ENCODE results near the gene CFAP100. TPM values are rescaled to one million over a fixed set of nuclear protein-coding genes. Genes with fewer than 3 reads are reported as not detected.

The CFAP100 gene
- total and polyA plus RNA-seq, 2 of the 4 experiments (the other 2 are of a cell fraction), result not detected

DNA sequence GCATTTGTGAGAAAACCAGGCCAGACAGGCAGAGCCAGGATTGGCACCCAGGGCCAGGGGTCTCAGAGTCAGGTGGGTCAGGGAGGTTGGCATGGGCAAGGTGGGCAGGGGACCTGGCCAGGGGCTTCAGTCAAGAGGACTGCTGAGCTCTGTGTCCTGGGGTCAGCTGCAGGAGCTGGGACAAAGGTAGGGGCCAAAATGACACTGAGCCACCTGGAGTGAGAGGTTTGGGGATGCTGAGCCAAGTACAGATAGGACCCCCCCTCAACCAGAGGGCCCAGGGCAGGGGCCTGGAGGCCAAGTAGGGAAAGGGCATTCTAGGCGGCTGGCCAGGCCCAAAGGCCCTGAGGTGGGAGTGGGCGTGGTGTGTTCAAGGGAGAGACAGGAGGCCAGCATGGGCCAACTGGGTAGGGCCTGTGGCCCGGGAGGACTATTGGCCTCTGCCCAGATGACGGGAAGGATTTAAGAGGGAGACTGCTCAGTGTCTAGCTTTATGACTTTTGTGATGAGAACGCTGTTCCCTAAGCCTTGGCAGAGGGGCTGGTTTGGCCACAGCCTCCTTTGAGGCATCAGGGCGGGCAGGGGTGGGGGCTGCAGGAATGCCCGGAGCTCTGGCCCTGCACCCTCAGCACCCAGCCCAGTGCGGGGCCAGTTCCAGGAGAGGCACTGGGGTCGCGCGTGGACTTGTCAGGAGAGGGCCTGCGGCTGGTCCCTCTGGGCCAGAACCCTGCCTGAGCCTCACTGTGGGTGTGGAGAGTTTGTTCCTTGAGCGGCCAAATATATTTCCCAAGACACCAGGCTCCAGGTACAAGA lies 3.1 kb downstream of the CFAP100 start:
- Histone ChIP-seq H4K5ac (ENCODE audit: low read depth, low read length) (no peak overlapping the region), H2BK15ac (ENCODE audit: low read depth, low read length) (no peak overlapping the region), H3K79me1 (ENCODE audit: low read depth in 1 of 2, low read length in 2 of 2) (no peaks in the 10 kb centered on the region), H3K4ac (ENCODE audit: low read depth, low read length) (no peak overlapping the region), H2AFZ (replicated peaks; ENCODE audit: low read length, poor library complexity) (no peak overlapping the region), H3K4me2 (ENCODE audit: low read depth, low read length) (no peak overlapping the region), H2BK120ac (ENCODE audit: low read depth, low read length) (no peak overlapping the region), H3K9ac (ENCODE audit: low read depth, low read length) (no peak overlapping the region), H2BK20ac (ENCODE audit: low read depth, low read length) (no peak overlapping the region), H3K36me3 (ENCODE audit: control insufficient read depth, insufficient read depth, low read length) (no peaks in the 10 kb centered on the region), H3K9me3 (ENCODE audit: control insufficient read depth, insufficient read depth, low read length) (no peaks in the 10 kb centered on the region), H3K27ac (ENCODE audit: insufficient read depth, low read length) (no peak overlapping the region), H4K20me1 (ENCODE audit: insufficient read depth, low read length) (no peaks in the 10 kb centered on the region), H3K27me3 (ENCODE audit: control insufficient read depth, insufficient read depth, low read length) (peaks cover 37% of the 10 kb centered on the region), H4K91ac (ENCODE audit: insufficient read depth, low read depth, low read length) (no peak overlapping the region), H3K9me1 (ENCODE audit: insufficient read depth, low read length) (no peaks in the 10 kb centered on the region; the same call in 1 of the 2 replicates), H4K8ac (ENCODE audit: low read depth in 2 of 2, low read length in 2 of 2) (no peak overlapping the region), H3K14ac (replicated peaks; ENCODE audit: low read depth, low read length) (no peak overlapping the region), H3K23ac (ENCODE audit: low read depth, low read length) (no peak overlapping the region), H2AK9ac (replicated peaks; ENCODE audit: low read depth, low read length, poor library complexity) (no peak overlapping the region), H3K4me1 (ENCODE audit: control insufficient read depth, insufficient read depth, low read length) (no peaks in the 10 kb centered on the region), H3K18ac (ENCODE audit: low read depth, low read length) (no peak overlapping the region), H3K56ac (ENCODE audit: extremely low read depth, insufficient read depth, low read length) (no peak overlapping the region), H2AK5ac (ENCODE audit: low read depth, low read length) (no peak overlapping the region), H2BK5ac (ENCODE audit: low read depth, low read length, poor library complexity, severe bottlenecking) (no peak overlapping the region), H3K4me3 (ENCODE audit: insufficient read depth, low read depth, low read length) (no peak overlapping the region)
- POLR2A ChIA-PET (ENCODE audit: unreplicated experiment), result no interaction called here
- in situ Hi-C loops (cut with MboI; ENCODE audit: low sequenced_read_pairs), result loop anchor here (10.0 to 25.0 kb wide), 2 partner anchors 153 to 436 kb away; partner anchors contain the start of gene ROPN1B
- intact Hi-C loops (cut with micrococcal nuclease), result no loop called here
- DNase-seq, result no peak
- CTCF ChIA-PET, result no interaction called here
- BruUV-seq (replicated peaks), result no TSS peak
- dilution Hi-C loops (cut with HindIII; ENCODE audit: low sequenced_read_pairs, unreplicated experiment), result no loop called here
- TF ChIP-seq MXI1 (IDR thresholded peaks at IDR 0.05; ENCODE audit: borderline replicate concordance, low read depth, low read length) (no peak), FOS (IDR thresholded peaks at IDR 0.05; ENCODE audit: low read depth, low read length) (no peak), RFX5 (IDR thresholded peaks at IDR 0.05; ENCODE audit: low read depth, low read length) (no peak), CHD1 (IDR thresholded peaks at IDR 0.05; ENCODE audit: low read depth, low read length) (no peak), MAFK (IDR thresholded peaks at IDR 0.05; ENCODE audit: low read depth, low read length) (no peak), SMC3 (IDR thresholded peaks at IDR 0.05; ENCODE audit: low read depth, low read length) (no peak), NFE2L2 (IDR thresholded peaks at IDR 0.05; ENCODE audit: low read depth, low read length) (no peak), RCOR1 (IDR thresholded peaks at IDR 0.05; ENCODE audit: insufficient replicate concordance, low read length) (no peak)
- TF ChIP-seq, protein P1, sequence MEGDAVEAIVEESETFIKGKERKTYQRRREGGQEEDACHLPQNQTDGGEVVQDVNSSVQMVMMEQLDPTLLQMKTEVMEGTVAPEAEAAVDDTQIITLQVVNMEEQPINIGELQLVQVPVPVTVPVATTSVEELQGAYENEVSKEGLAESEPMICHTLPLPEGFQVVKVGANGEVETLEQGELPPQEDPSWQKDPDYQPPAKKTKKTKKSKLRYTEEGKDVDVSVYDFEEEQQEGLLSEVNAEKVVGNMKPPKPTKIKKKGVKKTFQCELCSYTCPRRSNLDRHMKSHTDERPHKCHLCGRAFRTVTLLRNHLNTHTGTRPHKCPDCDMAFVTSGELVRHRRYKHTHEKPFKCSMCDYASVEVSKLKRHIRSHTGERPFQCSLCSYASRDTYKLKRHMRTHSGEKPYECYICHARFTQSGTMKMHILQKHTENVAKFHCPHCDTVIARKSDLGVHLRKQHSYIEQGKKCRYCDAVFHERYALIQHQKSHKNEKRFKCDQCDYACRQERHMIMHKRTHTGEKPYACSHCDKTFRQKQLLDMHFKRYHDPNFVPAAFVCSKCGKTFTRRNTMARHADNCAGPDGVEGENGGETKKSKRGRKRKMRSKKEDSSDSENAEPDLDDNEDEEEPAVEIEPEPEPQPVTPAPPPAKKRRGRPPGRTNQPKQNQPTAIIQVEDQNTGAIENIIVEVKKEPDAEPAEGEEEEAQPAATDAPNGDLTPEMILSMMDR (conservative IDR thresholded peaks at IDR 0.05; ENCODE audit: low read depth, low read length), result no peak
- no peak for ATAC-seq (ENCODE audit: low read depth)
- WGBS, 2 experiments (ENCODE audit: extremely low coverage in 2 of 2, insufficient read length in 1 of 2), result 86% methylated on average over 4 of the region's 13 CpGs; no CpG with 5 or more reads in 1 of the 2 experiments
